Measurements from ENCODE around the gene ARL4C.

DNA sequence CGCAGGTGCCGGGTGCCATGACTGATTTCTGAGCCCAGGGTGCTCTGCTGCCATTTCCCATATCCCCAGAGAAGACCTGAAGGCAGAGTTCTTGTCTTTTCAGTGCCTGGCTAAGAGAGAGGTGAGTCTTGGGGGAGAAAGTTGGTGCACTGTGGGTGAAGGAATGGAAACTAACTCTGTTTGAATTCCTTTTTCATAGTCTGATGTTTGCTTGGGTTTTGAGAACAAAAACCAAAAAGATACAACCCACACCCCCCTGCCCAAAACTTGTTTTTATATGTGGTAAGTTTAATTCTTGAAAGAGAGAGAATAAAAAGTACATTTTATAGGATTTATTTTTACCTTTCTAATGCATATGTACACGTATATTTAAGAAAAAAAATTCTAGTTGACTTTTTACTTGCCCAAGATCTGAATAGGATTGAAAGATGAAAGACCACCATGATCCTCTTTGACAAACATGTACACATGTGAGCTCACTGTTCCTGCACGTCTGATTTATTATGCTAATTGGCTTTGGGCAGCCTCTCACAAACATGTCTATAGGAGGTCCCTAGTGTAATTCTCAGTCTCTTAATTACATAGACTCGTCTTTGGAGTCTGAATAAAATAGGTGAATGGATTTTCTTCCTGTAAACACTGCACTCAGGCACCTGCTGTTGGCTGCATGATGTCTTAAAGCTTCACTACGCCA is 46.3 kb downstream of the ARL4C start:
- TF ChIP-seq JUNB (IDR thresholded peaks at IDR 0.05) (no peak), POLR2A (IDR thresholded peaks at IDR 0.05; ENCODE audit: low read length) (no peak), ZNF302 (CRISPR knock-in tag; IDR thresholded peaks at IDR 0.05) (no peak), HMGXB4 (CRISPR knock-in tag; IDR thresholded peaks at IDR 0.05; ENCODE audit: borderline replicate concordance) (no peak), RNF2 (IDR thresholded peaks at IDR 0.05; ENCODE audit: borderline replicate concordance, low read depth) (no peak), KDM1A (IDR thresholded peaks at IDR 0.05; ENCODE audit: low read depth) (no peak), CHD2 (IDR thresholded peaks at IDR 0.05; ENCODE audit: low read length, partially characterized antibody) (no peak), HDAC2 (IDR thresholded peaks at IDR 0.05) (no peak), BHLHE40 (IDR thresholded peaks at IDR 0.05; ENCODE audit: low read depth, low read length) (no peak)
- TF ChIP-seq, protein P1, sequence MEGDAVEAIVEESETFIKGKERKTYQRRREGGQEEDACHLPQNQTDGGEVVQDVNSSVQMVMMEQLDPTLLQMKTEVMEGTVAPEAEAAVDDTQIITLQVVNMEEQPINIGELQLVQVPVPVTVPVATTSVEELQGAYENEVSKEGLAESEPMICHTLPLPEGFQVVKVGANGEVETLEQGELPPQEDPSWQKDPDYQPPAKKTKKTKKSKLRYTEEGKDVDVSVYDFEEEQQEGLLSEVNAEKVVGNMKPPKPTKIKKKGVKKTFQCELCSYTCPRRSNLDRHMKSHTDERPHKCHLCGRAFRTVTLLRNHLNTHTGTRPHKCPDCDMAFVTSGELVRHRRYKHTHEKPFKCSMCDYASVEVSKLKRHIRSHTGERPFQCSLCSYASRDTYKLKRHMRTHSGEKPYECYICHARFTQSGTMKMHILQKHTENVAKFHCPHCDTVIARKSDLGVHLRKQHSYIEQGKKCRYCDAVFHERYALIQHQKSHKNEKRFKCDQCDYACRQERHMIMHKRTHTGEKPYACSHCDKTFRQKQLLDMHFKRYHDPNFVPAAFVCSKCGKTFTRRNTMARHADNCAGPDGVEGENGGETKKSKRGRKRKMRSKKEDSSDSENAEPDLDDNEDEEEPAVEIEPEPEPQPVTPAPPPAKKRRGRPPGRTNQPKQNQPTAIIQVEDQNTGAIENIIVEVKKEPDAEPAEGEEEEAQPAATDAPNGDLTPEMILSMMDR (IDR thresholded peaks at IDR 0.05) = no peak
- TF ChIP-seq, protein P2, sequence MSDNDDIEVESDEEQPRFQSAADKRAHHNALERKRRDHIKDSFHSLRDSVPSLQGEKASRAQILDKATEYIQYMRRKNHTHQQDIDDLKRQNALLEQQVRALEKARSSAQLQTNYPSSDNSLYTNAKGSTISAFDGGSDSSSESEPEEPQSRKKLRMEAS (IDR thresholded peaks at IDR 0.05) = no peak
